NCI-H2227 (cell line): Measurements from ENCODE around the gene GSTA5.
"Not testable (repeated sequence)": the region's sequence is repeated elsewhere in the genome, so short reads cannot be mapped to it uniquely, and the experiment has no call there.

Source experiments
- DNase-seq: peaks from one replicate; lab custom pipeline; 2025; ENCODE audit not compliant: unreplicated experiment; lab: John Stamatoyannopoulos, UW

Gene GSTA5

GRCh38 chr6:52839124-52840055, 1.2 kb downstream of the GSTA5 start:
- peak; percentile 30 for DNase-seq

GRCh38 chr6:52834481-52834880, 6.1 kb downstream of the GSTA5 start:
- DNase-seq, result no peak

- DNase-seq, result not testable (repeated sequence)
Observed at GRCh38 chr6:52830869-52831268, 9.7 kb downstream of the GSTA5 start.

- DNase-seq, result no peak
Observed at GRCh38 chr6:52829046-52829817, 11.4 kb downstream of the GSTA5 start.

GRCh38 chr6:52828621-52829020, 12.0 kb downstream of the GSTA5 start:
- DNase-seq, result not testable (repeated sequence)

- not testable (repeated sequence) for DNase-seq
Observed at GRCh38 chr6:52827073-52827783, 13.4 kb downstream of the GSTA5 start.

GRCh38 chr6:52826513-52826912, 14.1 kb downstream of the GSTA5 start:
- no peak for DNase-seq

- not testable (repeated sequence) for DNase-seq
Observed at GRCh38 chr6:52825900-52826459, 14.6 kb downstream of the GSTA5 start.

- not testable (repeated sequence) for DNase-seq
Observed at GRCh38 chr6:52825270-52825793, 15.3 kb downstream of the GSTA5 start.

- DNase-seq, result no peak
Observed at GRCh38 chr6:52821842-52822241, 18.8 kb downstream of the GSTA5 start.

- DNase-seq, result no peak
Observed at GRCh38 chr6:52820198-52820597, 20.4 kb downstream of the GSTA5 start.

GRCh38 chr6:52815167-52816092, 25.2 kb downstream of the GSTA5 start:
- peak; percentile 23 for DNase-seq

- not testable (repeated sequence) for DNase-seq
Observed at GRCh38 chr6:52814545-52814944, 26.1 kb downstream of the GSTA5 start.

- not testable (repeated sequence) for DNase-seq
Observed at GRCh38 chr6:52809777-52810176, 30.8 kb downstream of the GSTA5 start.

GRCh38 chr6:52808660-52809059, 32.0 kb downstream of the GSTA5 start:
- no peak for DNase-seq

- DNase-seq, result not testable (repeated sequence)
Observed at GRCh38 chr6:52803668-52804255, 36.9 kb downstream of the GSTA5 start, which contains the start of gene GSTA1. TSS of gene GSTA1 (minus strand) at chr6:52803816. CDS start at chr6:52799267, 4,549 bp downstream.

- no peak for DNase-seq
Observed at GRCh38 chr6:52802806-52803205, 37.8 kb downstream of the GSTA5 start.

- no peak for DNase-seq
Observed at GRCh38 chr6:52801188-52801841, 39.3 kb downstream of the GSTA5 start.

GRCh38 chr6:52799272-52799671, 41.3 kb downstream of the GSTA5 start:
- DNase-seq, result not testable (repeated sequence)
